ENCODE results near the gene UGT1A7.

Gene UGT1A7

GRCh38 chr2:233676046-233676445 lies 5.7 kb upstream of the UGT1A7 start:
- no peak for DNase-seq (ENCODE audit: low spot score)
- TF ChIP-seq, protein P1, sequence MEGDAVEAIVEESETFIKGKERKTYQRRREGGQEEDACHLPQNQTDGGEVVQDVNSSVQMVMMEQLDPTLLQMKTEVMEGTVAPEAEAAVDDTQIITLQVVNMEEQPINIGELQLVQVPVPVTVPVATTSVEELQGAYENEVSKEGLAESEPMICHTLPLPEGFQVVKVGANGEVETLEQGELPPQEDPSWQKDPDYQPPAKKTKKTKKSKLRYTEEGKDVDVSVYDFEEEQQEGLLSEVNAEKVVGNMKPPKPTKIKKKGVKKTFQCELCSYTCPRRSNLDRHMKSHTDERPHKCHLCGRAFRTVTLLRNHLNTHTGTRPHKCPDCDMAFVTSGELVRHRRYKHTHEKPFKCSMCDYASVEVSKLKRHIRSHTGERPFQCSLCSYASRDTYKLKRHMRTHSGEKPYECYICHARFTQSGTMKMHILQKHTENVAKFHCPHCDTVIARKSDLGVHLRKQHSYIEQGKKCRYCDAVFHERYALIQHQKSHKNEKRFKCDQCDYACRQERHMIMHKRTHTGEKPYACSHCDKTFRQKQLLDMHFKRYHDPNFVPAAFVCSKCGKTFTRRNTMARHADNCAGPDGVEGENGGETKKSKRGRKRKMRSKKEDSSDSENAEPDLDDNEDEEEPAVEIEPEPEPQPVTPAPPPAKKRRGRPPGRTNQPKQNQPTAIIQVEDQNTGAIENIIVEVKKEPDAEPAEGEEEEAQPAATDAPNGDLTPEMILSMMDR (conservative IDR thresholded peaks at IDR 0.05; ENCODE audit: low read depth) = no peak
- H3K27ac ChIP-seq = no peak overlapping the region
- POLR2A ChIA-PET (ENCODE audit: low non-redundant PET) = no interaction called here
- CTCF ChIA-PET = no interaction called here

DNA sequence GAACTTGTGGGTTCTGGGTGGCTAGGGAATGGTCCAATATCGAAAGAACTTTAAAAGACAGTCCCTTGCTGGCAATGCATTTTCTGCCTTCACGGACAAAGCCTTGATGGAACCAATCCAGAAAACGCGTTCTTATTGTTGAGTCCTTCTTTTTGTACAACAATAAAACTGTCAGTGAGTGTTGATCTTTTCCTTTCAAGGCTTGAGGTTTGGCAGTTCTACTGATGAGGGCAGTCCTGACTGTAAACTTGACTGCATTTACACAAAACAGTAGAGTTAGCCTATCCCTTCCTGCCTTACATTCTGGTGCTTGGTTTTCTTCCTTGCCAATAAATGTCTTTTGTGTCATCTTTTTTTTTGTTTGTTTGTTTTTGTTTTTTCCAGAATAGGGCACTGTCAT lies 2.5 kb upstream of the UGT1A7 start:
- TF ChIP-seq, protein P1 (conservative IDR thresholded peaks at IDR 0.05; ENCODE audit: low read depth) = no peak
- no peak for DNase-seq (ENCODE audit: low spot score)
- H3K27ac ChIP-seq = no peak overlapping the region
- ChIA-PET POLR2A (ENCODE audit: low non-redundant PET) (no interaction called here), CTCF (no interaction called here)

DNA sequence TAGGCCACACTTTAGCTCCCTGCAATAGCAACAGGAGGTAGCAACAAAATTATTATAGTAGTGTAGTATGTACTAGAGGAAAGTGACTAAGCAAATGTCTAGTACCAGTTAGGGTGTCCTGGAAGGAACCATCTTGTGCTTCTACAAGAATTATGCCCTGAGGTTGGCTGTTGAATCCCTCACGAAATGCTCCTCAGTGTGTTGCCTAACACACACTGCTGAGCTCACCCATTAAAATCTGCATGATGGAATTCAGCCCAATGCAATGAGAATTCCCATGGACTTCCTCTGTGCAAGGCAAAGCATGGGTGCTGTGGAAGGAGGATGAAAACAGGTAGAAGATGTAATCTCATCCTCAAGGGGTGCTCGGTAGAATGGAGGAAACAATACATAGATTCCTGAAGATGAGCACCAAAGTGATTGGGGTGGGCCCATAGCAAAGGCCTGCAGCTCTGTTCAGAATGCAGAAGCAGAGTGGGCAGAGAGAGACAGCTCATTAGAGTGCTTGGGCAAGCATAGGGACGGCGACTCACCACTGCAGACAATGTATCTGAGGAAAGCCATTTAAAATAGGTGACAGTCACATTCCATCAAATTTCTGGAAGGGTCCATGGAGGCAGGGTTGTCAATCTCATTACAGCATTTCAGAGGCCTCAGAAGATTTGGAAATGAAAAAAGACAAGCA lies 1.2 kb upstream of the UGT1A7 start:
- TF ChIP-seq, protein P1 (conservative IDR thresholded peaks at IDR 0.05; ENCODE audit: low read depth) = no peak
- ChIA-PET POLR2A (ENCODE audit: low non-redundant PET) (no interaction called here), CTCF (no interaction called here)
- DNase-seq (ENCODE audit: low spot score) = no peak
- no peak overlapping the region for H3K27ac ChIP-seq

- TF ChIP-seq, protein P1 (conservative IDR thresholded peaks at IDR 0.05; ENCODE audit: low read depth) = no peak
- POLR2A ChIA-PET (ENCODE audit: low non-redundant PET) = no interaction called here
- DNase-seq (ENCODE audit: low spot score) = no peak
- H3K27ac ChIP-seq = no peak overlapping the region
- CTCF ChIA-PET = no interaction called here
Measured at GRCh38 chr2:233684640-233685039, 2.9 kb downstream of the UGT1A7 start.

GRCh38 chr2:233686928-233687327 lies 5.2 kb downstream of the UGT1A7 start:
- TF ChIP-seq, protein P1 (conservative IDR thresholded peaks at IDR 0.05; ENCODE audit: low read depth) = no peak
- ChIA-PET POLR2A (ENCODE audit: low non-redundant PET) (no interaction called here), CTCF (interaction anchor here (0.6 kb wide), 1 partner anchor 191 kb away, joined by 3 read pairs; no protein-coding TSS in a partner anchor)
- no peak overlapping the region for H3K27ac ChIP-seq
- no peak for DNase-seq (ENCODE audit: low spot score)

- POLR2A ChIA-PET (ENCODE audit: low non-redundant PET) = no interaction called here
- CTCF ChIA-PET = no interaction called here
- TF ChIP-seq, protein P1 (conservative IDR thresholded peaks at IDR 0.05; ENCODE audit: low read depth) = no peak
Measured at GRCh38 chr2:233688341-233688740, 6.6 kb downstream of the UGT1A7 start.

More at GRCh38 chr2:233688341-233688740, 6.6 kb downstream of the UGT1A7 start:
- no peak for DNase-seq (ENCODE audit: low spot score)
- no peak overlapping the region for H3K27ac ChIP-seq
